SK-N-SH (cell line): Measurements from ENCODE around the gene RPSA. TPM values are rescaled to one million over a fixed set of nuclear protein-coding genes. Genes with fewer than 3 reads are reported as not detected.

Experiments used
- CTCF ChIA-PET: fragments of 300-600, 350-600 bp; formaldehyde crosslinking; extraction: SDS; loops from one replicate; lab custom pipeline; 2021; lab: Yijun Ruan, JAX
- POLR2A ChIA-PET: fragments of 350-600 bp; sonication (Branson Sonifier 250); formaldehyde crosslinking; extraction: SDS; loops from one replicate; lab custom pipeline; 2020; ENCODE audit warnings: antibody characterized with exemption, inconsistent platforms; lab: Yijun Ruan, JAX
- DNase-seq: peaks from one replicate; pipeline ENCODE4 v3.0.0; 2012
- H2AFZ ChIP-seq: fragments of 200-600 bp; sonication (generic); 2 replicates; pipeline ENCODE4 v1.8.1; 2016; ENCODE audit warnings: antibody characterized with exemption, mild to moderate bottlenecking, low read depth
- H3F3A ChIP-seq: fragments of 200-600 bp; sonication (generic); replicated peaks from 2 replicates; pipeline ENCODE3; 2016; ENCODE audit warnings: antibody characterized with exemption, mild to moderate bottlenecking; ENCODE audit not compliant: insufficient read depth
- H3K27ac ChIP-seq, 2 experiments: fragments of 200-500 bp in 1 of 2; fragments of 200-600 bp in 1 of 2; sonication (Bioruptor generic) in 1 of 2; sonication (generic), shearing (Covaris generic) in 1 of 2; 2 replicates each; pipeline versions ENCODE4 v1.5.1 to v1.6.1; 2014 to 2016; ENCODE audit warnings: low read depth in 2 of 2, inconsistent platforms in 1 of 2, low read length in 1 of 2, mild to moderate bottlenecking in 1 of 2, mixed read lengths in 1 of 2
- H3K27me3 ChIP-seq: fragments of 200-600 bp; sonication (generic), shearing (Covaris generic); 2 replicates; pipeline ENCODE4 v1.6.1; 2016; ENCODE audit warnings: mixed run types; ENCODE audit not compliant: insufficient read depth
- H3K36me3 ChIP-seq, 2 experiments: fragments of 200-500 bp in 1 of 2; fragments of 200-600 bp in 1 of 2; sonication (Bioruptor generic) in 1 of 2; sonication (generic) in 1 of 2; replicated peaks in 1 of 2; 2 replicates each; pipeline versions ENCODE3 to v1.5.1; 2014 to 2016; ENCODE audit warnings: low read length in 1 of 2, mild to moderate bottlenecking in 1 of 2; ENCODE audit not compliant: insufficient read depth in 2 of 2, control insufficient read depth in 1 of 2
- H3K4me1 ChIP-seq, 2 experiments: fragments of 200-500 bp in 1 of 2; fragments of 200-600 bp in 1 of 2; sonication (Bioruptor generic) in 1 of 2; sonication (generic), shearing (Covaris generic) in 1 of 2; 2 replicates each; pipeline versions ENCODE4 v1.5.1 to v1.6.1; 2014 to 2016; ENCODE audit warnings: low read depth in 1 of 2, low read length in 1 of 2, mixed run types in 1 of 2; ENCODE audit not compliant: insufficient read depth in 2 of 2, control insufficient read depth in 1 of 2
- H3K4me2 ChIP-seq: fragments of 200-600 bp; sonication (generic), shearing (Covaris generic); 2 replicates; pipeline ENCODE4 v1.6.1; 2017; ENCODE audit warnings: mixed run types
- H3K4me3 ChIP-seq, 2 experiments: fragments of 200-500 bp in 1 of 2; fragments of 200-600 bp in 1 of 2; sonication (Bioruptor generic) in 1 of 2; sonication (generic), shearing (Covaris generic) in 1 of 2; 2 replicates each; pipeline versions ENCODE4 v1.5.1 to v1.8.1; 2014 to 2016; ENCODE audit warnings: low read depth in 2 of 2, inconsistent platforms in 1 of 2, low read length in 1 of 2, mild to moderate bottlenecking in 1 of 2, mixed read lengths in 1 of 2, moderate library complexity in 1 of 2
- H3K79me2 ChIP-seq: fragments of 200-600 bp; sonication (generic); 2 replicates; pipeline ENCODE4 v1.8.1; 2017; ENCODE audit warnings: mild to moderate bottlenecking; ENCODE audit not compliant: insufficient read depth
- H3K9ac ChIP-seq: fragments of 200-600 bp; sonication (generic); 2 replicates; pipeline ENCODE4 v1.6.1; 2017; ENCODE audit warnings: mixed run types
- H3K9me2 ChIP-seq: fragments of 200-600 bp; sonication (generic); 2 replicates; pipeline ENCODE4 v1.6.1; 2017; ENCODE audit warnings: mixed run types
- H3K9me3 ChIP-seq: fragments of 200-600 bp; sonication (generic); 2 replicates; pipeline ENCODE4 v1.6.1; 2017; ENCODE audit warnings: mixed run types, mild to moderate bottlenecking, moderate library complexity
- H4K20me1 ChIP-seq: fragments of 200-600 bp; sonication (generic); 2 replicates; pipeline ENCODE4 v1.6.1; 2017; ENCODE audit warnings: mild to moderate bottlenecking, mixed run types; ENCODE audit not compliant: insufficient read depth
- CHD2 ChIP-seq: fragments of 150-350 bp; IDR thresholded peaks from 2 replicates; pipeline ENCODE4 v1.6.1; 2018; ENCODE audit warnings: low read length; ENCODE audit not compliant: partially characterized antibody
- ELF1 ChIP-seq: IDR thresholded peaks from 2 replicates; pipeline ENCODE4 v1.4.0; 2012
- EP300 ChIP-seq, 2 experiments: IDR thresholded peaks; 2 replicates each; pipeline versions ENCODE4 v1.4.0 to v1.6.1; 2012; ENCODE audit warnings: borderline replicate concordance in 1 of 2, low read depth in 1 of 2, low read length in 1 of 2
- FOSL2 ChIP-seq: IDR thresholded peaks from 2 replicates; pipeline ENCODE4 v1.4.0; 2012; ENCODE audit warnings: low read depth, mild to moderate bottlenecking, moderate library complexity, borderline replicate concordance
- FOXJ3 ChIP-seq: sonication (generic); formaldehyde crosslinking; IDR thresholded peaks from 2 replicates; pipeline ENCODE4 v1.5.1; 2020; ENCODE audit warnings: mild to moderate bottlenecking, missing genetic modification reagents
- FOXM1 ChIP-seq: IDR thresholded peaks from 2 replicates; pipeline ENCODE4 v1.4.0; 2012; ENCODE audit warnings: low read depth, mild to moderate bottlenecking
- GABPA ChIP-seq: IDR thresholded peaks from 2 replicates; pipeline ENCODE4 v1.4.0; 2012; ENCODE audit warnings: low read depth, mild to moderate bottlenecking
- IRF3 ChIP-seq: fragments of 150-350 bp; IDR thresholded peaks from 2 replicates; pipeline ENCODE4 v1.6.1; 2016; ENCODE audit warnings: mild to moderate bottlenecking, low read depth, low read length
- JUND ChIP-seq: IDR thresholded peaks from 2 replicates; pipeline ENCODE4 v1.4.0; 2012
- MXI1 ChIP-seq: IDR thresholded peaks from 2 replicates; pipeline ENCODE4 v1.6.1; 2012; ENCODE audit warnings: mild to moderate bottlenecking, low read depth, low read length, improper control_type of control experiment
- NFIC ChIP-seq: IDR thresholded peaks from 2 replicates; pipeline ENCODE4 v1.4.0; 2012; ENCODE audit warnings: borderline replicate concordance
- POLR2AphosphoS5 ChIP-seq: IDR thresholded peaks from 2 replicates; pipeline ENCODE4 v1.6.1; 2012; ENCODE audit warnings: low read depth, low read length
- RCOR1 ChIP-seq: fragments of 150-350 bp; IDR thresholded peaks from 2 replicates; pipeline ENCODE4 v1.6.1; 2017; ENCODE audit warnings: antibody characterized with exemption, low read length
- RFX5 ChIP-seq: IDR thresholded peaks from 2 replicates; pipeline ENCODE4 v1.6.1; 2012; ENCODE audit warnings: mild to moderate bottlenecking, improper control_type of control experiment, low read length
- RXRA ChIP-seq: IDR thresholded peaks from 2 replicates; pipeline ENCODE4 v1.4.0; 2012; ENCODE audit warnings: low read depth, mild to moderate bottlenecking, borderline replicate concordance
- YY1 ChIP-seq: IDR thresholded peaks from 2 replicates; pipeline ENCODE4 v1.4.0; 2012; ENCODE audit warnings: low read depth, mild to moderate bottlenecking
- ZBTB33 ChIP-seq: IDR thresholded peaks from 2 replicates; pipeline ENCODE4 v1.4.0; 2012; ENCODE audit warnings: low read depth, borderline replicate concordance
- WGBS: methylation state at CpG from one replicate; pipeline ENCODE4 v1.1.6; 2017; ENCODE audit warnings: low lambda C conversion rate; 5-methylcytosine and 5-hydroxymethylcytosine counted together
- polyA plus RNA-seq, 3 experiments: library from polyadenylated mRNA; depleted of rRNA; stranded (reverse); fragments of >200 nt; gene quantifications; 2 replicates each; pipeline ENCODE4 v1.2.3, GENCODE V29; 2012
- TF ChIP-seq, protein P1 (sequence below): fragments of 200-600 bp; sonication (generic); IDR thresholded peaks from 2 replicates; pipeline ENCODE4 v1.6.1; 2017; ENCODE audit warnings: antibody characterized with exemption, mild to moderate bottlenecking, moderate library complexity
- TF ChIP-seq, protein P2 (sequence below): IDR thresholded peaks from 2 replicates; pipeline ENCODE4 v1.4.0; 2012; ENCODE audit warnings: low read depth, borderline replicate concordance
- TF ChIP-seq, protein P3 (sequence below): IDR thresholded peaks from 2 replicates; pipeline ENCODE4; 2012

RPSA gene
- polyA plus RNA-seq, 1 of the 3 experiments (the other 2 are of a cell fraction), result 2,958 TPM

- H2AFZ ChIP-seq, result no peak overlapping the region
- H3K4me3 ChIP-seq, result no peak overlapping the region
- peaks cover 39% of the 10 kb centered on the region for H4K20me1 ChIP-seq
- H3K4me2 ChIP-seq, result no peak overlapping the region
- no peaks in the 10 kb centered on the region for H3K9me2 ChIP-seq
- H3K4me1 ChIP-seq, result peaks cover 0 to 6% of the 10 kb centered on the region in 2 experiments; a peak in 1 of 4 replicates
- 96% methylated on average over 4 of the region's 4 CpGs for WGBS
- peaks cover 56% of the 10 kb centered on the region for H3K79me2 ChIP-seq
- TF ChIP-seq, protein P1, sequence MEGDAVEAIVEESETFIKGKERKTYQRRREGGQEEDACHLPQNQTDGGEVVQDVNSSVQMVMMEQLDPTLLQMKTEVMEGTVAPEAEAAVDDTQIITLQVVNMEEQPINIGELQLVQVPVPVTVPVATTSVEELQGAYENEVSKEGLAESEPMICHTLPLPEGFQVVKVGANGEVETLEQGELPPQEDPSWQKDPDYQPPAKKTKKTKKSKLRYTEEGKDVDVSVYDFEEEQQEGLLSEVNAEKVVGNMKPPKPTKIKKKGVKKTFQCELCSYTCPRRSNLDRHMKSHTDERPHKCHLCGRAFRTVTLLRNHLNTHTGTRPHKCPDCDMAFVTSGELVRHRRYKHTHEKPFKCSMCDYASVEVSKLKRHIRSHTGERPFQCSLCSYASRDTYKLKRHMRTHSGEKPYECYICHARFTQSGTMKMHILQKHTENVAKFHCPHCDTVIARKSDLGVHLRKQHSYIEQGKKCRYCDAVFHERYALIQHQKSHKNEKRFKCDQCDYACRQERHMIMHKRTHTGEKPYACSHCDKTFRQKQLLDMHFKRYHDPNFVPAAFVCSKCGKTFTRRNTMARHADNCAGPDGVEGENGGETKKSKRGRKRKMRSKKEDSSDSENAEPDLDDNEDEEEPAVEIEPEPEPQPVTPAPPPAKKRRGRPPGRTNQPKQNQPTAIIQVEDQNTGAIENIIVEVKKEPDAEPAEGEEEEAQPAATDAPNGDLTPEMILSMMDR, result no peak
- CTCF ChIA-PET, result no interaction called here
- no peaks in the 10 kb centered on the region for H3K9me3 ChIP-seq
- H3K9ac ChIP-seq, result no peak overlapping the region
- H3K27me3 ChIP-seq, result no peaks in the 10 kb centered on the region
- POLR2A ChIA-PET, result interaction anchor here (2.0 kb wide), 1 partner anchor 16 kb away, joined by 7 read pairs; the partner anchor contains the start of gene RPSA
- peaks cover 34 to 45% of the 10 kb centered on the region in 2 experiments for H3K36me3 ChIP-seq
- no peak for DNase-seq
- no peak overlapping the region for H3K27ac ChIP-seq
- no peaks in the 10 kb centered on the region for H3F3A ChIP-seq
These were observed 16.3 kb upstream of the RPSA start for GRCh38 chr3:39390181-39390580.

- Histone ChIP-seq H3K36me3 (peaks cover 43 to 47% of the 10 kb centered on the region in 2 experiments), H3K79me2 (no peaks in the 10 kb centered on the region), H3K4me2 (no peak overlapping the region), H3K4me1 (no peaks in the 10 kb centered on the region), H4K20me1 (no peaks in the 10 kb centered on the region), H3K9me2 (no peaks in the 10 kb centered on the region), H3K27ac (no peak overlapping the region), H3K9me3 (no peaks in the 10 kb centered on the region), H3K27me3 (no peaks in the 10 kb centered on the region), H3K4me3 (no peak overlapping the region), H3F3A (no peaks in the 10 kb centered on the region), H3K9ac (no peak overlapping the region), H2AFZ (no peak overlapping the region)
- CTCF ChIA-PET, result no interaction called here
- DNase-seq, result no peak
- WGBS, result 87% methylated on average over 1 of the region's 3 CpGs
- TF ChIP-seq FOXJ3 (CRISPR knock-in tag) (no peak), IRF3 (no peak), ELF1 (no peak), POLR2AphosphoS5 (no peak), JUND (no peak), EP300 (IDR thresholded peaks at IDR 0.05; ENCODE audit: borderline replicate concordance in 1 of 2, low read depth in 1 of 2, low read length in 1 of 2) (no peak), ZBTB33 (no peak), RFX5 (no peak), NFIC (no peak), GABPA (no peak), YY1 (no peak), RXRA (no peak), CHD2 (no peak), FOSL2 (no peak), RCOR1 (no peak), MXI1 (no peak), FOXM1 (no peak)
- TF ChIP-seq, protein P2, sequence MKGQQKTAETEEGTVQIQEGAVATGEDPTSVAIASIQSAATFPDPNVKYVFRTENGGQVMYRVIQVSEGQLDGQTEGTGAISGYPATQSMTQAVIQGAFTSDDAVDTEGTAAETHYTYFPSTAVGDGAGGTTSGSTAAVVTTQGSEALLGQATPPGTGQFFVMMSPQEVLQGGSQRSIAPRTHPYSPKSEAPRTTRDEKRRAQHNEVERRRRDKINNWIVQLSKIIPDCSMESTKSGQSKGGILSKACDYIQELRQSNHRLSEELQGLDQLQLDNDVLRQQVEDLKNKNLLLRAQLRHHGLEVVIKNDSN, result no peak
- TF ChIP-seq, protein P1, result no peak
- TF ChIP-seq, protein P3, sequence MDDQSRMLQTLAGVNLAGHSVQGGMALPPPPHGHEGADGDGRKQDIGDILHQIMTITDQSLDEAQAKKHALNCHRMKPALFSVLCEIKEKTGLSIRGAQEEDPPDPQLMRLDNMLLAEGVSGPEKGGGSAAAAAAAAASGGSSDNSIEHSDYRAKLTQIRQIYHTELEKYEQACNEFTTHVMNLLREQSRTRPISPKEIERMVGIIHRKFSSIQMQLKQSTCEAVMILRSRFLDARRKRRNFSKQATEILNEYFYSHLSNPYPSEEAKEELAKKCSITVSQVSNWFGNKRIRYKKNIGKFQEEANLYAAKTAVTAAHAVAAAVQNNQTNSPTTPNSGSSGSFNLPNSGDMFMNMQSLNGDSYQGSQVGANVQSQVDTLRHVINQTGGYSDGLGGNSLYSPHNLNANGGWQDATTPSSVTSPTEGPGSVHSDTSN, result no peak
- POLR2A ChIA-PET, result no interaction called here
These were observed 9.8 kb upstream of the RPSA start for GRCh38 chr3:39396690-39397089.
